Skeletal muscle tissue (tissue), 4 donors: Measurements from ENCODE around the gene PHTF1. TPM values are rescaled to one million over a fixed set of nuclear protein-coding genes. Genes with fewer than 3 reads are reported as not detected.

Experiments
- H3K27ac ChIP-seq: one replicate; pipeline ENCODE4 v1.7.0; 2013; ENCODE audit warnings: mild to moderate bottlenecking, low read depth, low read length, inconsistent platforms
- H3K27me3 ChIP-seq, 3 donors: one replicate each; pipeline ENCODE4 v1.7.0; 2013; ENCODE audit warnings: low read length in 3 of 3; ENCODE audit not compliant: control insufficient read depth in 3 of 3, insufficient read depth in 3 of 3
- H3K36me3 ChIP-seq, 3 donors: one replicate each; pipeline ENCODE4 v1.7.0; 2013; ENCODE audit warnings: low read length in 3 of 3; ENCODE audit not compliant: control insufficient read depth in 3 of 3, insufficient read depth in 3 of 3
- H3K4me1 ChIP-seq, 3 donors: one replicate each; pipeline ENCODE4 v1.7.0; 2013; ENCODE audit warnings: low read length in 3 of 3, mild to moderate bottlenecking in 3 of 3; ENCODE audit not compliant: control insufficient read depth in 3 of 3, insufficient read depth in 3 of 3
- H3K4me3 ChIP-seq, 3 donors: one replicate each; pipeline ENCODE4 v1.7.0; 2013; ENCODE audit warnings: low read length in 3 of 3
- H3K9ac ChIP-seq, 3 donors: one replicate each; pipeline ENCODE4 v1.7.0; 2013; ENCODE audit warnings: low read length in 3 of 3, mild to moderate bottlenecking in 3 of 3, moderate library complexity in 2 of 3, low read depth in 1 of 3
- H3K9me3 ChIP-seq, 3 donors: one replicate each; pipeline ENCODE4 v1.7.0; 2013; ENCODE audit warnings: low read length in 3 of 3; ENCODE audit not compliant: control insufficient read depth in 3 of 3
- total RNA-seq: library from RNA; depleted of rRNA; stranded (reverse); fragments of >200 nt; gene quantifications from one replicate; pipeline ENCODE4 v1.2.3, GENCODE V29; 2014
- donor health status: Osteomylitis.

Gene PHTF1
- total RNA-seq, 1 donor from 2014 or later = 10.4 TPM

GRCh38 chr1:113692342-113692741, 66.9 kb downstream of the PHTF1 start:
- H3K4me3 ChIP-seq = no peak overlapping the region
- H3K4me1 ChIP-seq = no peaks in the 10 kb centered on the region
- peaks cover 0 to 6% (median 2%) of the 10 kb centered on the region in 3 donors for H3K9me3 ChIP-seq
- no peak overlapping the region for H3K27ac ChIP-seq
- peaks cover under 1 to 11% (median 2%) of the 10 kb centered on the region in 3 donors for H3K36me3 ChIP-seq
- no peaks in the 10 kb centered on the region for H3K27me3 ChIP-seq
- no peak overlapping the region for H3K9ac ChIP-seq

- peaks cover 0 to 6% (median 2%) of the 10 kb centered on the region in 3 donors for H3K9me3 ChIP-seq
- H3K27me3 ChIP-seq = no peaks in the 10 kb centered on the region
- H3K4me3 ChIP-seq = no peak overlapping the region
- H3K36me3 ChIP-seq = peaks cover 0 to 5% (median 0%) of the 10 kb centered on the region in 3 donors
- H3K9ac ChIP-seq = no peak overlapping the region
- H3K4me1 ChIP-seq = no peaks in the 10 kb centered on the region
- no peak overlapping the region for H3K27ac ChIP-seq
Observed at GRCh38 chr1:113691184-113691583, 68.1 kb downstream of the PHTF1 start.

DNA sequence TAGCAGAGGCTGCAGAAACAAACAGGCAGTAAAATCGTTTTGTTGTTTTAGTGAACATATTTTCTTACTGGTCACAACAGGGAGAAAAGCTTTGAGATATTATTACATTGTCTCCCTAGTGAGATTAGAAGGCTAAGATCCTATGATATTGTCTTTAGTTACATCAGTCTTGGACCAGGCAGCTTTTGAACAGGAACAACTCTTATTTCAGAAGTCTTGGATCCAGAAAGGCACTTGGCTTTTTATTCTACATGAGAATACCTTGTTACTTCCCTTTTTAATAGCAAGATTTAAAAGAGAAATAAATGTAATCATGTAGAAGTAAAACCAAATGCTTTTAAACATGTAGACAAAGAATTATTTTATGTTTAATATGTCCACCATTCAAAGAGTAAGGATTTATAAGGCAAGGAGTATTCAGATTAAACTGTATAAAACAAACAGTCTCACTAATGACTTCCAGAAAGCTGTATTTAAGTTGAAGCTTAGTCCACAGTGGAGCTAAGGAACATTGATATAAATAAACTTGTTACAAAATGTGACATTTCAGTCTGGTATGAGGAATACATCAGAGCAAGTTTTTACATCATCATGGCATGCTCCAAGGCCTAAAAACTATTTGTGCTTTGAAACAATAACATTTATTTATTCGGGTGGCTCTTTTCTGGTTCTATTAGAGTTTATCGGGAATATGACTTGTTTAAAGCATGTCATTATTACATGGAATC, 72.2 kb downstream of the PHTF1 start:
- Histone ChIP-seq H3K27ac (no peak overlapping the region), H3K4me3 (no peak overlapping the region), H3K9ac (no peak overlapping the region), H3K36me3 (no peaks in the 10 kb centered on the region), H3K27me3 (no peaks in the 10 kb centered on the region), H3K4me1 (no peaks in the 10 kb centered on the region), H3K9me3 (no peaks in the 10 kb centered on the region)

DNA sequence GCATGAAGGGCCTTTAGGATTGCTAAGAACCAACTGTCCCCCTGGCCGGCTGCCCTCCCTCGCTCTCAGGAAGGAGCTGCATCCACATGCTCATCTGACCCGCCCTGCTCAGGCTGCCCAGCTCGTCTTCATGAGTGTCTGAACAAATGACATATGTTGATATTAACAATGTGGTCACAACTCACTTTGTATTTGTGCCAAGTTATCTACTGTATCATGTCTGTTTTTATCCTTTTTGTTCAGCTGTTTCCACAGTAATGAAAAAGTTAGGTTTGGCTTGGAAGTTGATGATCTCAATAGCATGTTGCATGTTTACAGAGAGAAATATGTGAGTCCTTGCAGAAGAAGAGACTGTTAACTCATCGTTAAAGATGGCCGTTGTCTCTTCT, 75.1 kb downstream of the PHTF1 start:
- Histone ChIP-seq H3K36me3 (peaks cover 0 to 5% (median 0%) of the 10 kb centered on the region in 3 donors), H3K4me1 (no peaks in the 10 kb centered on the region), H3K9ac (no peak overlapping the region), H3K9me3 (no peaks in the 10 kb centered on the region), H3K27ac (peak overlapping the region; percentile 15), H3K27me3 (no peaks in the 10 kb centered on the region), H3K4me3 (no peak overlapping the region)

- Histone ChIP-seq H3K27ac (peak overlapping the region; percentile 15), H3K9me3 (no peaks in the 10 kb centered on the region), H3K4me1 (no peaks in the 10 kb centered on the region), H3K27me3 (no peaks in the 10 kb centered on the region), H3K36me3 (peaks cover 0 to 5% (median 0%) of the 10 kb centered on the region in 3 donors), H3K9ac (no peak overlapping the region), H3K4me3 (no peak overlapping the region)
Observed at GRCh38 chr1:113683384-113684152, 75.7 kb downstream of the PHTF1 start.

GRCh38 chr1:113681596-113682337, 77.5 kb downstream of the PHTF1 start:
- Histone ChIP-seq H3K9me3 (no peaks in the 10 kb centered on the region), H3K36me3 (peaks cover 0 to 5% (median 0%) of the 10 kb centered on the region in 3 donors), H3K4me1 (peaks cover 4% of the 10 kb centered on the region in 3 donors), H3K9ac (no peak overlapping the region), H3K27me3 (no peaks in the 10 kb centered on the region), H3K4me3 (no peak overlapping the region), H3K27ac (no peak overlapping the region)

DNA sequence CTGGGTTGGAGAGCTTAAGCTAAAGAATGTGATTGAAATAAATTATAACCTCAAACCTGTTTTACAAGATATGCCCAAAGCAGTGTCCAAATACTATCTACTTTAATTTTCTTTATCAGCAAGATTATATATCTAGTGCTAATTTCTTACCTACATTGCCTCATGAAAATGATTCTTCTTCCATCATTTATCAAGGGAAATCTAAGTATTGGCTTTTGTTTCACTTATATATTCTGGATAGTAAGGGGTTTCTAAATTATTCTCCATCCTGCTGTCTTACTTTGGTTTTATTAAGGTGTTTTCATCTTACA, 81.2 kb downstream of the PHTF1 start:
- Histone ChIP-seq H3K36me3 (peaks cover 0 to 6% (median 0%) of the 10 kb centered on the region in 3 donors), H3K27me3 (no peaks in the 10 kb centered on the region), H3K9me3 (no peaks in the 10 kb centered on the region), H3K9ac (no peak overlapping the region), H3K4me1 (peaks cover 4% of the 10 kb centered on the region in 3 donors), H3K4me3 (no peak overlapping the region), H3K27ac (no peak overlapping the region)

DNA sequence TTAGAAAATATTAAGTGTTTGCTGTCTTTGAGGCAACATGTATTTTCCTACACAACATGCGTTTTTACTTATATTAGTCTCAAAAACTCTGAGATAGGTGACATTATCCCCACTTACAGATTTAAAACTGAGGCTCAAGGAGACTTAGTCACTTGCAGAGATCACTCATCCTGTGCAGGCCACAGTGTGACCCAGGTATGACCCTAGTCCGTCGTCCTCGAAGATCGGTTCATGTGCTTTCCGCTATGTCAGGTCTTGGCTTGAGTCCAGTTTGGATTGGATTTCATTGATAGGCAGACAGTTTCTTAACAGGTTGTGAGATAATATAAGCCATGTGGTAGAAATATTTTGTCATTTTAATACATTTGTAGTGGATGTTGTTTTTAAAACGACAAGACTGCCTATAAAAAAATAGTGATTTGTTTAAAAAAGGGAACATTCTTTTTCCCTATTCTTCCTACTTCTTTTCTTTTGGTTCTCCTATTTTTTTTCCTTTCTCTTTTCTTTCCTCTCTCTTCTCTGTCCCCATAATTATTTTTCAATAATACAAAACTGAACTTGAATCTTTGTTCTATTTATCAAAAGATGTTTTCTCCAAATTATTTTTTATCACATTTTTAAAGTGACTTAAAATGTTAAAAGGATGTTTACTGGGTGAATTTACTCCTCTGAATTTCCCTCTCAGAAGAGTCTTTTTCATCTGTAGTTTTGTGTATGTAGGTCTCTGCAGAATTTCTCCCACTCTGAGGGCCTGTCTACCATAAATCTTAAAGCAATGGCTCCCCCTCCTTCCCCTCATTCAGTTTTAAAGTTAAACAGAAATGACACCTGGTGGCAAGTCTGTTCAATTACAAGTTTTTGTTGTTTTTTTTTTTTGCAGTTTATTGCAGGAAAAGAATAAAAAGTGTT, 81.8 kb downstream of the PHTF1 start:
- H3K27ac ChIP-seq = no peak overlapping the region

GRCh38 chr1:113676524-113676923, 82.8 kb downstream of the PHTF1 start:
- no peak overlapping the region for H3K27ac ChIP-seq
- no peak overlapping the region for H3K4me3 ChIP-seq
- H3K9ac ChIP-seq = no peak overlapping the region
- peaks cover 0 to 14% (median 0%) of the 10 kb centered on the region in 3 donors for H3K36me3 ChIP-seq
- no peaks in the 10 kb centered on the region for H3K27me3 ChIP-seq
- peaks cover 4% of the 10 kb centered on the region in 3 donors for H3K4me1 ChIP-seq
- no peaks in the 10 kb centered on the region for H3K9me3 ChIP-seq

More for the DNA sequence above, 81.8 kb downstream of the PHTF1 start:
- H3K27me3 ChIP-seq = no peaks in the 10 kb centered on the region
- H3K4me3 ChIP-seq = no peak overlapping the region
- peaks cover 0 to 9% (median 0%) of the 10 kb centered on the region in 3 donors for H3K36me3 ChIP-seq
- H3K9ac ChIP-seq = no peak overlapping the region
- H3K4me1 ChIP-seq = peaks cover 4% of the 10 kb centered on the region in 3 donors
- no peaks in the 10 kb centered on the region for H3K9me3 ChIP-seq
